ENCODE results near the gene RGS7. TPM values are rescaled to one million over a fixed set of nuclear protein-coding genes. Genes with fewer than 3 reads are reported as not detected.

RGS7 gene
- total RNA-seq, 2 experiments from 2014 or later, result not detected

- Histone ChIP-seq H4K20me1 (ENCODE audit: insufficient read depth, low read length) (no peaks in the 10 kb centered on the region), H3K4me2 (ENCODE audit: low read length) (no peak overlapping the region), H2AFZ (ENCODE audit: low read length) (no peak overlapping the region), H3K79me2 (ENCODE audit: insufficient read depth, low read depth, low read length) (no peaks in the 10 kb centered on the region), H3K27ac (ENCODE audit: low read depth, low read length, poor library complexity, severe bottlenecking) (no peak overlapping the region), H3K9me3 (ENCODE audit: low read length) (no peaks in the 10 kb centered on the region), H3K36me3 (ENCODE audit: insufficient read depth, low read length) (no peaks in the 10 kb centered on the region), H3K4me3 (ENCODE audit: low read depth, low read length, poor library complexity, severe bottlenecking) (no peak overlapping the region), H3K9me2 (ENCODE audit: insufficient read depth, low read length) (no peaks in the 10 kb centered on the region), H3K4me1 (ENCODE audit: insufficient read depth, low read length, poor library complexity, severe bottlenecking) (no peaks in the 10 kb centered on the region)
- intact Hi-C loops (cut with micrococcal nuclease; ENCODE audit: unreplicated experiment), result no loop called here
- CTCF ChIA-PET (ENCODE audit: unreplicated experiment), result no interaction called here
- DNase-seq (ENCODE audit: low spot score), result no peak
- POLR2A ChIA-PET, result no interaction called here
- no peak for TF ChIP-seq EZH2phosphoT487 (IDR thresholded peaks at IDR 0.05; ENCODE audit: borderline replicate concordance, low read depth, low read length)
- TF ChIP-seq CTCF (conservative IDR thresholded peaks at IDR 0.05; ENCODE audit: low read length), result no peak
- BruUV-seq (replicated peaks), result no TSS peak
Observed at GRCh38 chr1:240985081-240985480, 371.9 kb downstream of the RGS7 start.

GRCh38 chr1:240980342-240980741 lies 376.7 kb downstream of the RGS7 start:
- no peak overlapping the region for H3K27ac ChIP-seq (ENCODE audit: low read depth, low read length, poor library complexity, severe bottlenecking)
- POLR2A ChIA-PET, result no interaction called here
- no peaks in the 10 kb centered on the region for H3K4me1 ChIP-seq (ENCODE audit: insufficient read depth, low read length, poor library complexity, severe bottlenecking)
- no peak overlapping the region for H2AFZ ChIP-seq (ENCODE audit: low read length)
- no TSS peak for BruUV-seq (replicated peaks)
- H3K4me2 ChIP-seq (ENCODE audit: low read length), result no peak overlapping the region
- H3K9me2 ChIP-seq (ENCODE audit: insufficient read depth, low read length), result no peaks in the 10 kb centered on the region
- H3K9me3 ChIP-seq (ENCODE audit: low read length), result no peaks in the 10 kb centered on the region
- no peaks in the 10 kb centered on the region for H3K36me3 ChIP-seq (ENCODE audit: insufficient read depth, low read length)
- H3K4me3 ChIP-seq (ENCODE audit: low read depth, low read length, poor library complexity, severe bottlenecking), result no peak overlapping the region
- no peak for TF ChIP-seq CTCF (conservative IDR thresholded peaks at IDR 0.05; ENCODE audit: low read length)
- no peak for TF ChIP-seq EZH2phosphoT487 (IDR thresholded peaks at IDR 0.05; ENCODE audit: borderline replicate concordance, low read depth, low read length)
- no peaks in the 10 kb centered on the region for H4K20me1 ChIP-seq (ENCODE audit: insufficient read depth, low read length)
- DNase-seq (ENCODE audit: low spot score), result no peak
- CTCF ChIA-PET (ENCODE audit: unreplicated experiment), result no interaction called here
- intact Hi-C loops (cut with micrococcal nuclease; ENCODE audit: unreplicated experiment), result no loop called here
- no peaks in the 10 kb centered on the region for H3K79me2 ChIP-seq (ENCODE audit: insufficient read depth, low read depth, low read length)

GRCh38 chr1:240976685-240977084 lies 380.3 kb downstream of the RGS7 start:
- no peak overlapping the region for H3K27ac ChIP-seq (ENCODE audit: low read depth, low read length, poor library complexity, severe bottlenecking)
- H4K20me1 ChIP-seq (ENCODE audit: insufficient read depth, low read length), result no peaks in the 10 kb centered on the region
- no peaks in the 10 kb centered on the region for H3K9me2 ChIP-seq (ENCODE audit: insufficient read depth, low read length)
- ChIA-PET CTCF (ENCODE audit: unreplicated experiment) (no interaction called here), POLR2A (no interaction called here)
- TF ChIP-seq EZH2phosphoT487 (IDR thresholded peaks at IDR 0.05; ENCODE audit: borderline replicate concordance, low read depth, low read length) (no peak), CTCF (conservative IDR thresholded peaks at IDR 0.05; ENCODE audit: low read length) (no peak)
- H3K79me2 ChIP-seq (ENCODE audit: insufficient read depth, low read depth, low read length), result no peaks in the 10 kb centered on the region
- no peaks in the 10 kb centered on the region for H3K36me3 ChIP-seq (ENCODE audit: insufficient read depth, low read length)
- no peak for DNase-seq (ENCODE audit: low spot score)
- H2AFZ ChIP-seq (ENCODE audit: low read length), result no peak overlapping the region
- H3K9me3 ChIP-seq (ENCODE audit: low read length), result no peaks in the 10 kb centered on the region
- no peak overlapping the region for H3K4me3 ChIP-seq (ENCODE audit: low read depth, low read length, poor library complexity, severe bottlenecking)
- no TSS peak for BruUV-seq (replicated peaks)
- no peak overlapping the region for H3K4me2 ChIP-seq (ENCODE audit: low read length)
- intact Hi-C loops (cut with micrococcal nuclease; ENCODE audit: unreplicated experiment), result no loop called here
- H3K4me1 ChIP-seq (ENCODE audit: insufficient read depth, low read length, poor library complexity, severe bottlenecking), result no peaks in the 10 kb centered on the region
